ENCODE data around the gene TMEM132C. TPM values are rescaled to one million over a fixed set of nuclear protein-coding genes. Genes with fewer than 3 reads are reported as not detected.

The TMEM132C gene
- total and polyA plus RNA-seq, 2 of the 8 experiments (the other 6 are each of a cell fraction or from before 2014, with no cell fraction given), result 0.23 to 0.76 TPM

- TF ChIP-seq CHD7 (IDR thresholded peaks at IDR 0.05; ENCODE audit: insufficient replicate concordance, low read length) (no peak), ZNF274 (IDR thresholded peaks at IDR 0.05; ENCODE audit: borderline replicate concordance, extremely low read depth, low read length) (no peak), CHD1 (IDR thresholded peaks at IDR 0.05; ENCODE audit: low read depth, low read length) (no peak), CREB1 (IDR thresholded peaks at IDR 0.05) (no peak)
Measured at GRCh38 chr12:128519426-128519825, 252.5 kb downstream of the TMEM132C start (continued).
